GM18873 (cell line): Measurements from ENCODE around the gene OR1S2.
"Not testable (repeated sequence)": the region's sequence is repeated elsewhere in the genome, so short reads cannot be mapped to it uniquely, and the experiment has no call there.

ENCODE experiments used
- ATAC-seq: cut with Tn5 transposase; IDR thresholded peaks from one replicate; pipeline ENCODE4 v1.9.1; 2021; ENCODE audit warnings: mild to moderate bottlenecking, moderate library complexity, moderate number of reproducible peaks; ENCODE audit not compliant: unreplicated experiment, low FRiP score

Gene OR1S2

GRCh38 chr11:58204042-58204441, at the start of gene OR1S2:
Gene OR1S2, minus strand, starts transcription at chr11:58204142. Its CDS starts 0 bp downstream, at chr11:58204142.
- ATAC-seq, result no peak

GRCh38 chr11:58243954-58244353, 40.0 kb upstream of the OR1S2 start:
- no peak for ATAC-seq

- no peak for ATAC-seq
Observed at GRCh38 chr11:58227956-58228615, 24.1 kb upstream of the OR1S2 start.

GRCh38 chr11:58222721-58223120, 18.8 kb upstream of the OR1S2 start:
- no peak for ATAC-seq

GRCh38 chr11:58216476-58216875, 12.5 kb upstream of the OR1S2 start:
- ATAC-seq, result no peak

- not testable (repeated sequence) for ATAC-seq
Observed at GRCh38 chr11:58212420-58212819, 8.5 kb upstream of the OR1S2 start, which contains the start of gene OR1S1. Gene OR1S1, plus strand, starts transcription at chr11:58212720.

GRCh38 chr11:58199271-58199670, 4.7 kb downstream of the OR1S2 start:
- no peak for ATAC-seq

- ATAC-seq, result no peak
Observed at GRCh38 chr11:58195939-58196338, 8.0 kb downstream of the OR1S2 start.

- ATAC-seq, result no peak
Observed at GRCh38 chr11:58193391-58193790, 10.6 kb downstream of the OR1S2 start.

- ATAC-seq, result no peak
Observed at GRCh38 chr11:58192229-58192628, 11.7 kb downstream of the OR1S2 start.

- ATAC-seq, result no peak
Observed at GRCh38 chr11:58188770-58189169, 15.2 kb downstream of the OR1S2 start, which contains the start of gene OR9Q2. Gene OR9Q2, plus strand, starts transcription at chr11:58189070. Its CDS starts 1,421 bp downstream, at chr11:58190491.

- ATAC-seq, result no peak
Observed at GRCh38 chr11:58186938-58187337, 17.0 kb downstream of the OR1S2 start.

- no peak for ATAC-seq
Observed at GRCh38 chr11:58179648-58180047, 24.3 kb downstream of the OR1S2 start.

- no peak for ATAC-seq
Observed at GRCh38 chr11:58178444-58178843, 25.5 kb downstream of the OR1S2 start.

- no peak for ATAC-seq
Observed at GRCh38 chr11:58177409-58178054, 26.4 kb downstream of the OR1S2 start.

GRCh38 chr11:58165504-58166106, 38.3 kb downstream of the OR1S2 start:
- no peak for ATAC-seq

- ATAC-seq, result no peak
Observed at GRCh38 chr11:58164990-58165389, 39.0 kb downstream of the OR1S2 start.

GRCh38 chr11:58164389-58164788, 39.6 kb downstream of the OR1S2 start:
- no peak for ATAC-seq
